NCI-H146 (cell line): ENCODE data around the gene CTSO.
"Not testable (repeated sequence)": the region's sequence is repeated elsewhere in the genome, so short reads cannot be mapped to it uniquely, and the experiment has no call there.

Experiments used
- DNase-seq: peaks from one replicate; lab custom pipeline; 2025; lab: John Stamatoyannopoulos, UW

CTSO gene

DNA sequence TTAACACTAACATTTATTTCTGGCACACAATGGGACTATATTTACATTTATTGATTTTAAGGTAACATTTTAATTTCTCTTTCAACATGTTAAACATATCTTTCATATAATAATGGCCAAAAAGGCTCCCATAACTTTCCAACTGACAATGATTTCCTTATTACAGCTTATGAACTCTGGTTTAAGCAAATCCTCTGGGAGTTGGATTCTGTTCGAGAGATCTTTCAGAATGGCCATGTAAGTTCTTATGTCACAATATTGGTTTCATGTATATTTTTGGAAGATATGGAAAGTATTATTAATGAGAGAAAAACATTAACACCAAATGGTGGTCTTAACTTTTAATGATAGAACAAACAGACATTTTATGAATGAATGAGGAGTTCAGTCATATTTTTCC, 46.1 kb downstream of the CTSO start:
- no peak for DNase-seq

- DNase-seq, result no peak
These were observed 47.0 kb downstream of the CTSO start for GRCh38 chr4:155906554-155907247.

- no peak for DNase-seq
These were observed 49.3 kb downstream of the CTSO start for GRCh38 chr4:155904331-155904730.

DNA sequence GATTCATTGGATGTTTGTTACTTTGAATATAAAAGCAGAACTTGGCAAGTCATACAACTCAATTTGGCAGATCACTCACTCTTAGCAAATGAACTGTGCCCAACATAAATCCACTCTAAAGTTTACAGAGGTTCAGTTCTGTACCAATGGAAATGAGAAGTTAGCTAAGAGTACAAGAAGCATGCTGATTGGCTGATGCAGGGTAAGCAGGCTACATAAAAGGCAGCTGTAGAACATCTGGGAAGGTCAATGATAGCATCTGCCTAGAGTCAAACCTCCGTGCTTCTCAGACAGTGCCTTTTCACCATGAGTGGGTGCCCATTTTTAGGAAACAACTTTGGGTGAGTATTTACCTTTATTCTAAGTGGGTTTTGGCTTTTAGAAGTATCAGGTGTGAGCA, 50.2 kb downstream of the CTSO start, which contains the start of gene TDO2:
Gene TDO2 (plus strand): TSS at position 244 of the 400 bp plus-strand sequence. CDS start 63 bp downstream, at position 307.
- DNase-seq, result no peak

DNA sequence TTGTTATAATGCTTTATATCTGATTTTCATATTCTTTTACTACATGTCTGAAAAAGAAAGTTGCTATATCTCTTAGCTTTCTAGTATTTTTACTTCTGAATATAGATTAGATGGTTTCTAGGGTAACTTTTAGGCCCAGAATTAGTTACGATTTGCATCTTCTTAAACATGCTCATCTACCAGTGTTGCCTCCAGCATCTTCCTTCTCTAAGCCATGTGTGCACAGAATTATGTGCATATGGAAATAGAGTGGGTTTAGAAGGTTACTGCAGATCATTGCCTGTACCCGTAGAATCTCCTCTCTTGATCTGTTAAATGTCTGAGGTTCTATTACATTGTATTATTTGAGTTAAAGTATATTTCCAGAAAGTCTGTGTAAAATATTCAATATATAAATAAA, 52.7 kb downstream of the CTSO start:
- no peak for DNase-seq

DNA sequence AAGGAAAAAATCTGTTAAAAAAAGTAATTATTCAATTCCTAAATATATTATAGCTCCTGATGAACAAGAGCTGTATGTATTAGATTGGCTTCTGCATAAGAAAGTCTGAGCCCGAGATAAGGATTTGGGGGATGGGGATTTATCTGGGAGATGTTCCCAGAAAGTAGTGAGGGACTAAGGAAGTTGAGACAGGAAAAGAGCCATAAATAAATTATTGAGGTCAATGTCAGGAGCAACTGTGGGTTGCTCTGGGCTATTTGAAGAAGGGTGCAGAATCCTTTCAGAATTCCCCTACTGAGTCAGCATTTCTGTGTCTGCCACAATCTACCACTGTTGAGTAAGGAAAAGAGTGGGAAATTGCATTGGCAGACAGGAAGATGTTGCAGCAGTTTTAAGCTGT, 53.3 kb downstream of the CTSO start:
- DNase-seq, result no peak

DNA sequence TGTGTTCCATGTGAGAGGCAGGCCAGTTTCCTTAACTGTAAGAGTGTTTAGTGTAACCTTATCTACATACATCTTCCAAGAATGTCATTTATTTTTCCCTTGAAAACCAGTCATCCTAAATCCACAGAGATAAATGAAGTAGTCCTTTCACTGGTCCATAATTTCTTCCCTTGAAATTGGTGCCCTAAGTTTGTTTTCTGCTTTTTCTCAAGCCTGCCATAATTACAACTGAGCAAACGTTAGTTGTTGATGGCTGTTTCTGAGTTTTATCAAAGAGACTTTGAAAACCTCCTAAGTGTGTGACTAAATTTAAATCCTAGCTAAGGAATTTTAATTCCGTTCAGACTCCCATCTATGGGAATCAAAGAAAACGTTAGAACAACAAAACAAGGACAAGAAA, 53.8 kb downstream of the CTSO start:
- no peak for DNase-seq

DNA sequence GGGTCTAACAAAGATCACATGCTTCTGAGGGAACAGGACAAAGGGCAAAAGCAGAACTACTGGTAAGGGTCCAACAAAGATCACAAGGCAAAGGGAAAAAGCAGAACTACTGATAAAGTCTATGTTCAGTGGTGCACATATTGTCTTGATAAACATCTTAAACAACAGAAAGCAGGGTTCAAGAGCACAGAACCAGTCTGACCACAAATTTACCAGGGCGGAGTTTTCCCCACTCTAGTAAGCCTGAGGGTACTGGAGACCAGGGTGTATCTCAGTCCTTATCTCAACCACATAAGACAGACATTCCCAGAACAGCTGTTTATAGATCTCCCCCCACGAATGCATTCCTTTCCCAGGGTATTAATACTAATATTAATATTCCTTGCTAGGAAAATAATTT, 55.3 kb downstream of the CTSO start:
- not testable (repeated sequence) for DNase-seq

DNA sequence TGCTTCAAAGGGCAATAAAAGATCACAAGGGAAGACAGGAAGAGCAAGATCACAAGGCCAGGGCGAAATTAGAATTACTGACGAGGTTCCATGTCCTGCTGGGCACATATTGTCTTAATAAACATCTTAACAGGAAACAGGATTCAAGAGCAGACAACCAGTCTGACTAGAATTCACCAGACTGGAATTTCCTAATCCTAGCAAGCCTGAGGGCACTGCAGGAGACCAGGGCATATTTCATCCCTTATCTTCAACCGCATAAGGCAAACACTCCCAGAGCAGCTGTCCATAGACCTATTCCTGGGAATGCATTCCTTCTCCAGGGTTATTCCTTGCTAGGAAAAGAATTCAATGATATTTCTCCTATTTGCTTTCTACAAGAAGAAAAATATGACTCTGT, 62.6 kb downstream of the CTSO start:
- DNase-seq, result no peak

DNA sequence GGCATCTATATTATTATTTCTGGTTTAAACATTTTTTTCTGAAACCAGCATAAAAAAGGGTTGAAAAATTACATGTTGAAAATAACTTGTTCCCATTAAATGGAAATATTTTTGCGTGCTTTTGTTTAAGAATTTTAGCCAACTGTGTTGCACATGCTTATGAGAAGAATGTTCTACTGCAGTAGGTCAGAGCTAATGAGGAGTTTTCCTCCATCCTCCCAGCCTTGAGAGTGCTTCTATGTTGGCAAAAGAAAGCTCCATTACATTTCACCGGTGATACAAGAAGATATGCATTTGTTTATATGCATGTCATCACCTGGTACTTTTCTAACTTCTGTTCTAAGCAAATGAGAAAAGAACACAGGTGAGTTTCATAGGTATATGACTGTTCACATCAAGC, 63.7 kb downstream of the CTSO start:
- DNase-seq, result no peak

- no peak for DNase-seq
These were observed 64.5 kb downstream of the CTSO start for GRCh38 chr4:155889031-155889793.

GRCh38 chr4:155887847-155888570, 65.7 kb downstream of the CTSO start:
- no peak for DNase-seq

DNA sequence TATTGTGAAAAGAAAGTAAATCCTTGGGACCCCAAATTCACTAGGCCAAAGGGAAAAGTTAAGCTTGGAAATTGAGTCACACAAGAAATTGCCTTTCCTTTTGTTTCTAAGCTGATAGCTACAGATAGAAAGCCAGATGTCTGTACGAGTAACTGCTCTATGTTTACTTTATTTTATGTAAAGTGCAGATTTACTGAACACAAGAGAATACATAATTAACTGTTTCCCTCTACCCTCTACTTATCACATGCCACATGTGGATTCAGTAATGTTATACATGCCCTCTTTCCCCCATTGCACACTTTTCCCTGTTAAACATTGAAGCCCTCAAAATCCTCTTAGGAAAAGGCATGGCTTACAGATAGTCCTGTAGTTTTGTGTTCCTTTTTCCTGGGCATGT, 66.6 kb downstream of the CTSO start:
- no peak for DNase-seq

DNA sequence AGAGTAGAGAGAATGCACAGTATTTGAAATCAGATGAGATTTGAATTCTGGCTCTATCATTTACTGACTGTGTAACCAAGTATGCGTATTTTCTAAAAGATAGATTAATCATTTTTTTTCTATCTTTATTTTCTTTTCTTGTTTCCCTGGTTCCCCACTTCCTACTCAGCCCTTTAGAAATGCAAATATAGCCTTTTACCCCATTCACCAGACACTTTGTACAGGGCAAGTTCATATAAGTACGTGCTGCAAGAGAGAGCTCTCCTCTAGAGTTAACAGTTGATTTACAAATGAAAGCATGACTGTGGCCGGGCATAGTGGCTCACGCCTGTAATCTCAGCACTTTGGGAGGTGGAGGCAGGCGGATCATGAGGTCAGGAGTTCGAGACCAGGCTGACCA, 68.0 kb downstream of the CTSO start:
- no peak for DNase-seq

DNA sequence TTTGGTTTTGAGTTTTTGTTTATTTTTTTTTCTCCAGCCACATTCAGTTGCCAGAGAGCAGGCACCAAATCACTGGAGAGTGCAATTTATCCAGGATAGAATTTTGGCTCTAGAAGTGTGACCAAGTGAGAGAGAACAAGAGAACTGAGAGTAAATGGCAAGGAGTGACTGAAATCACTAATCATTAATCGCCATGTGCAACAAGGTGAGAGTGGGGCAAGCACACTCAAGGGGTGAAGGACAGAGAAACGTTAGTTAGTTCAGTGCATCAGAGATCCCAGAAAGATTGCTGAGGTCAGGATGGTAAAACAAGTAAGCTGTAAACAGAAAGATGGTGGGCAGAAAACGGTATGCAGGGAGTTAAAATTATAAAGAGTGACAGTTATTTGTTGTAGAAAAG, 69.8 kb downstream of the CTSO start:
- no peak for DNase-seq

- no peak for DNase-seq
These were observed 72.1 kb downstream of the CTSO start for GRCh38 chr4:155881555-155881954.

DNA sequence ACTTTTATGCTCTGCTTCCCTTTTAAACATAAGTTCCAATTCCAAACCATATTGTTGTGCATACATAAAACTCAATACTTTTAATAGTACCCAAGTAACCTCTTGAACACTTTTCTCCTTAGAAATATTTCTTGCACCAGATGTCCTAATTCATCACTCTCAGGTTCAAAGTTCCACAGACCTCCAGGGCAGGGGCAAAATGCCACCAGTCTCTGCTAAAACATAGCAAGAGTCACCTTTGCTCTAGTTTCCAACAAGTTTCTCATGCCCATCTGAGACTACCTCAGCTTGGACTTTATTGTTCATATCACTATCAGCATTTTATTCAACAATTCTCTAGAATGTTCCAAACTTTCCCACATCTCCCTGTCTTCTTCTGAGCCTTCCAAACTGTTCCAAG, 73.9 kb downstream of the CTSO start:
- DNase-seq, result no peak

DNA sequence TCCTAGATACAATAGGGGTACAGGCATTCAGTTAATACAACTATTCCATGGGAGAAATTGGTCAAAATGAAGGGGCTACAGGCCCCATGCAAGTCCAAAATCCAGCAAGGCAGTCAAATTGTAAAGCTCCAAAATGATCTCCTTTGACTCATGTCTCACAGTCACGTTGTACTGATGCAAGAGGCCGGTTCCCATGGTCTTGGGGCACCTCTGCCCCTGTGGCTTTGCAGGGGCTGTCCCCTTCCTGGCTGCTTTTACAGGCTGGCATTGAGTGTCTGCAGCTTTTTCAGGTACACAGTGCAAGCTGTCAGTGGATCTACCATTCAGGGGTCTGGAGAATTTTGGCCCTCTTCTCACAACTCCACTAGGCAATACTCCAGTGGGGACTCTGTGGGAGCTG, 75.1 kb downstream of the CTSO start:
- no peak for DNase-seq

DNA sequence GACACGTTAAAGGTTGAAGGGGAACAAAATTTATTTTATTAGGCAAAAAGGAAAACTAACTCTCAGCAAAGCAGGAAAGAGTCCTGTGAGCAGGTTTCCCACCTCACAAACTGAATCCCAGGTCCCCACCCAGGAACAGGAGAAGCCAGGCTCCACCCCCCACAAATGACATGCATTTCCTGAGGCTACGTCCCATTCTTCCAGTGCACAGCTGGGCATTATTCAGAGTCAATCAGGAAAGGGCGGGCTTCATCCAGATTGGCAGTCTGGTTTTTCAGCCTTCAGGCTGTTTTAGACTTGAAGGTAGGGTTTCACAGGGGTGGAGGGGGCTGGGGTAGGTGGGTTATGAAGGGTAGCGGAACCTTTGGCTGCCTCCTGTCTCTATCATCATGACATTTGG, 75.7 kb downstream of the CTSO start:
- DNase-seq, result no peak

DNA sequence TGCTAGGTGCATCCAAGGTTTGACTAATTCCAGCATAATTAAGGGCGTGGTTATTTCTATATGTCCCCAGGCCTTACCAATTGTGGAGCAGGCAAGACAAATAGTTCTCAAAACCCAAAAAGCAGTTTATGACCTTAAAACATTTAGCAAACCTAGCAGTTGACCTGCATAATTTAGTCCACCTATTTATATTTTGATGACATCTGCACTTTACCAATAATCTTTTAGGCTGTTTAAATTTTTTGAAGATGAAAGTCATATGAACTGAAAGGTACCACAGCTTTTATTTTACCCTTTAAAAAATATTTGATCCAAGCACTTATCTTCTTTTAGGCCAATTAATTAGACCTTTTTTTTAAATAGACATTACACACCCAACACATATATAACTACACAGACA, 77.8 kb downstream of the CTSO start:
- DNase-seq, result no peak
